K562 (cell line): ENCODE data around the gene BLZF1. TPM values are rescaled to one million over a fixed set of nuclear protein-coding genes. Genes with fewer than 3 reads are reported as not detected.
A peak's percentile ranks its signal among the peaks of the same experiment; 100 is the strongest.

Experiments used
- CHCHD3 ChIP-seq: fragments of 250-450 bp; sonication (Bioruptor Pico); IDR thresholded peaks from 2 replicates; pipeline ENCODE4 v2.1.2; 2022; ENCODE audit warnings: mild to moderate bottlenecking
- CHD4 ChIP-seq: fragments of 200-600 bp; sonication (generic); IDR thresholded peaks from 3 replicates; pipeline ENCODE4 v1.6.1; 2012; ENCODE audit warnings: low read depth, mild to moderate bottlenecking, mixed read lengths, low read length, inconsistent platforms; ENCODE audit not compliant: insufficient read depth, insufficient replicate concordance, poor library complexity, severe bottlenecking
- DPF2 ChIP-seq: fragments of 450-650 bp; IDR thresholded peaks from 2 replicates; pipeline ENCODE4 v1.6.1; 2016
- E2F3 ChIP-seq: fragments of 250-450 bp; sonication (Bioruptor Pico); IDR thresholded peaks from 2 replicates; pipeline ENCODE4 v1.4.0; 2020; ENCODE audit warnings: mild to moderate bottlenecking
- E2F8 ChIP-seq: fragments of 450-650 bp; IDR thresholded peaks from 2 replicates; pipeline ENCODE4 v1.7.1; 2018; ENCODE audit warnings: mild to moderate bottlenecking, low read depth; ENCODE audit not compliant: partially characterized antibody
- EP300 ChIP-seq: IDR thresholded peaks from 2 replicates; pipeline ENCODE4 v1.6.1; 2012; ENCODE audit warnings: low read length, improper control_type of control experiment
- FOXA3 ChIP-seq, 2 experiments: fragments of 450-650 bp in 1 of 2; sonication (generic) in 1 of 2; formaldehyde crosslinking; IDR thresholded peaks in 1 of 2; conservative IDR thresholded peaks in 1 of 2; 2 replicates each; pipeline versions ENCODE4 v1.4.0 to v1.8.0; 2020 to 2022; ENCODE audit warnings: mild to moderate bottlenecking in 2 of 2, missing genetic modification reagents in 1 of 2
- HEY1 ChIP-seq: fragments of 250-450 bp; sonication (Bioruptor Pico); IDR thresholded peaks from 2 replicates; pipeline ENCODE4 v1.5.0; 2020; ENCODE audit warnings: mild to moderate bottlenecking, moderate library complexity, borderline replicate concordance
- IFI16 ChIP-seq: fragments of 250-450 bp; sonication (Bioruptor Pico); IDR thresholded peaks from 2 replicates; pipeline ENCODE4 v2.1.2; 2022; ENCODE audit warnings: mild to moderate bottlenecking, inconsistent platforms
- KLF10 ChIP-seq: fragments of 250-450 bp; sonication (Bioruptor Pico); IDR thresholded peaks from 2 replicates; pipeline ENCODE4 v1.6.1; 2021; ENCODE audit warnings: matching md5 sums
- NCOA1 ChIP-seq: fragments of 450-650 bp; IDR thresholded peaks from 2 replicates; pipeline ENCODE4 v1.6.1; 2016; ENCODE audit warnings: low read depth
- POLR2AphosphoS5 ChIP-seq: IDR thresholded peaks from 2 replicates; pipeline ENCODE4 v1.6.1; 2011; ENCODE audit warnings: mild to moderate bottlenecking, low read depth, low read length, moderate library complexity; ENCODE audit not compliant: control insufficient read depth, insufficient read depth
- POU5F1 ChIP-seq: fragments of 150-350 bp; IDR thresholded peaks from 2 replicates; pipeline ENCODE4 v1.6.1; 2014; ENCODE audit warnings: borderline replicate concordance, low read length, low read depth, mild to moderate bottlenecking; ENCODE audit not compliant: partially characterized antibody
- SMARCA4 ChIP-seq: fragments of 450-650 bp; IDR thresholded peaks from 2 replicates; pipeline ENCODE4 v1.6.1; 2016
- SNRNP70 ChIP-seq: fragments of 200-400 bp; formaldehyde crosslinking; optimal IDR thresholded peaks from 2 replicates; pipeline ENCODE3; 2017; ENCODE audit warnings: low read depth, low read length
- TAF15 ChIP-seq: fragments of 200-400 bp; formaldehyde crosslinking; IDR thresholded peaks from 2 replicates; pipeline ENCODE4 v1.6.1; 2017; ENCODE audit warnings: mild to moderate bottlenecking, low read depth, low read length, moderate library complexity
- TAL1 ChIP-seq: fragments of 450-650 bp; IDR thresholded peaks from 2 replicates; pipeline ENCODE4 v1.6.1; 2016; ENCODE audit warnings: mild to moderate bottlenecking
- TEAD4 ChIP-seq, 2 experiments: sonication (generic) in 1 of 2; formaldehyde crosslinking in 1 of 2; IDR thresholded peaks; 2 replicates each; pipeline versions ENCODE4 v1.6.1 to v1.8.0; 2012 to 2022; ENCODE audit warnings: borderline replicate concordance in 1 of 2, inconsistent platforms in 1 of 2, low read length in 1 of 2, mild to moderate bottlenecking in 1 of 2, missing genetic modification reagents in 1 of 2
- ZBTB43 ChIP-seq: sonication (generic); formaldehyde crosslinking; IDR thresholded peaks from 2 replicates; pipeline ENCODE4 v1.8.0; 2023; ENCODE audit warnings: mild to moderate bottlenecking, missing genetic modification reagents
- ZBTB49 ChIP-seq: sonication (generic); formaldehyde crosslinking; IDR thresholded peaks from 2 replicates; pipeline ENCODE4 v1.8.0; 2022; ENCODE audit warnings: missing genetic modification reagents, mild to moderate bottlenecking, borderline replicate concordance
- ZFP30 ChIP-seq: fragments of 250-450 bp; sonication (Bioruptor Pico); IDR thresholded peaks from 2 replicates; pipeline ENCODE4 v1.8.0; 2022; ENCODE audit warnings: moderate library complexity, mild to moderate bottlenecking, inconsistent platforms, borderline replicate concordance
- ZNF3 ChIP-seq: fragments of 250-450 bp; sonication (Bioruptor Pico); IDR thresholded peaks from 2 replicates; pipeline ENCODE4 v1.5.0; 2021; ENCODE audit warnings: mild to moderate bottlenecking, moderate library complexity
- ZNF445 ChIP-seq: fragments of 250-450 bp; sonication (Bioruptor Pico); IDR thresholded peaks from 2 replicates; pipeline ENCODE4 v1.4.0; 2020; ENCODE audit warnings: low read depth, mild to moderate bottlenecking, moderate library complexity
- polyA plus RNA-seq, 8 experiments: library from polyadenylated mRNA; depleted of rRNA in 4 of 8; stranded (reverse) in 5 of 8; unstranded in 3 of 8; fragments of >200 nt; fragmentation: Nextera tagmentation in 2 of 8; fragmentation: Illumina TruSeq in 1 of 8; extraction: Ambion mirVana in 2 of 8; extraction: Trizol in 1 of 8; gene quantifications; 2 replicates each; pipeline versions ENCODE4 v1.2.1 to v1.2.3, GENCODE V29; 2011 to 2014; ENCODE audit warnings: inconsistent platforms in 1 of 8, missing spikeins in 1 of 8
- total RNA-seq, 7 experiments: library from RNA; depleted of rRNA in 6 of 7; stranded (reverse); fragments of >200 nt in 6 of 7; fragmentation: Illumina TruSeq in 2 of 7; extraction: Trizol in 2 of 7; gene quantifications; 2 replicates each; pipeline versions ENCODE4 v1.2.1 to v1.2.3, GENCODE V29; 2011 to 2021; ENCODE audit warnings: low replicate concordance in 1 of 7

BLZF1 gene
- total and polyA plus RNA-seq, 9 of the 15 experiments (the other 6 are each of a cell fraction or from before 2014, with no cell fraction given) = 20.5 to 32.8 (median 25.3) TPM

GRCh38 chr1:169371404-169371803 is 3.4 kb downstream of the BLZF1 start (continued):
- TF ChIP-seq ZBTB49 (CRISPR knock-in tag) = no peak
- TF ChIP-seq E2F3 (CRISPR knock-in tag) = no peak
- no peak for TF ChIP-seq CHCHD3
- no peak for TF ChIP-seq KLF10
- TF ChIP-seq CHD4 = no peak
- TF ChIP-seq POU5F1 = no peak
- no peak for TF ChIP-seq NCOA1
- TF ChIP-seq E2F8 = no peak
- TF ChIP-seq ZNF3 (CRISPR knock-in tag) = no peak
- no peak for TF ChIP-seq TAF15
- 0 out of 2 replicates have a peak, but pooled peaks have one; percentile 15 for TF ChIP-seq DPF2
- no peak for TF ChIP-seq ZNF445 (CRISPR knock-in tag)
- 0 out of 2 replicates have a peak, but pooled peaks have one; percentile 5 for TF ChIP-seq TAL1
- no peak for TF ChIP-seq ZBTB43 (CRISPR knock-in tag)
- TF ChIP-seq FOXA3 (CRISPR knock-in tag; conservative IDR thresholded peaks at IDR 0.05 in 1 of 2, IDR thresholded peaks at IDR 0.05 in 1 of 2) = 0 out of 4 replicates have a peak, but pooled peaks of 1 of the 2 experiments have one; percentile 1
- no peak for TF ChIP-seq SNRNP70
- TF ChIP-seq HEY1 (CRISPR knock-in tag) = no peak
- TF ChIP-seq SMARCA4 = 0 out of 2 replicates have a peak, but pooled peaks have one; percentile 38
- no peak for TF ChIP-seq IFI16
- peak; percentile 36; the same call in 1 of the 2 replicates for TF ChIP-seq TEAD4 (IDR thresholded peaks at IDR 0.05; ENCODE audit: low read length)
- no peak for TF ChIP-seq TEAD4 (CRISPR knock-in tag; IDR thresholded peaks at IDR 0.05; ENCODE audit: borderline replicate concordance)
- TF ChIP-seq EP300 = peak; percentile 32; the same call in 1 of the 2 replicates
- 0 out of 2 replicates have a peak, but pooled peaks have one; percentile 34 for TF ChIP-seq POLR2AphosphoS5
- no peak for TF ChIP-seq ZFP30
